Activated gamma-delta T cell (primary cell): ENCODE results near the gene PBX2.

Experiments
- DNase-seq: peaks from one replicate; lab custom pipeline; 2025; lab: John Stamatoyannopoulos, UW

PBX2 gene

GRCh38 chr6:32173051-32173727, 16.8 kb downstream of the PBX2 start:
- no peak for DNase-seq

- DNase-seq: no peak
Observed at GRCh38 chr6:32171234-32171633, 18.8 kb downstream of the PBX2 start.

- no peak for DNase-seq
Observed at GRCh38 chr6:32170294-32170693, 19.7 kb downstream of the PBX2 start.

GRCh38 chr6:32168807-32169591, 21.0 kb downstream of the PBX2 start:
- DNase-seq: no peak

- DNase-seq: no peak
Observed at GRCh38 chr6:32168350-32168749, 21.7 kb downstream of the PBX2 start.

GRCh38 chr6:32167761-32168262, 22.2 kb downstream of the PBX2 start:
- DNase-seq: no peak

- no peak for DNase-seq
Observed at GRCh38 chr6:32167154-32167760, 22.7 kb downstream of the PBX2 start.

- no peak for DNase-seq
Observed at GRCh38 chr6:32166411-32167061, 23.5 kb downstream of the PBX2 start.

GRCh38 chr6:32164295-32164694, 25.7 kb downstream of the PBX2 start, which contains the start of gene EGFL8:
Gene EGFL8, plus strand, starts transcription at chr6:32164595. Its CDS starts 1,571 bp downstream, at chr6:32166166.
- DNase-seq: no peak

GRCh38 chr6:32163559-32164258, 26.3 kb downstream of the PBX2 start:
- DNase-seq: no peak

- DNase-seq: no peak
Observed at GRCh38 chr6:32158052-32158451, 31.9 kb downstream of the PBX2 start.

GRCh38 chr6:32156891-32157290, 33.1 kb downstream of the PBX2 start:
- no peak for DNase-seq

GRCh38 chr6:32154514-32155161, 35.4 kb downstream of the PBX2 start:
- DNase-seq: no peak

GRCh38 chr6:32153564-32154513, 36.2 kb downstream of the PBX2 start, which contains the start of gene PPT2:
Gene PPT2, plus strand, starts transcription at chr6:32154141. Its CDS starts 454 bp downstream, at chr6:32154595.
- DNase-seq: peak; percentile 52

GRCh38 chr6:32152769-32153563, 37.0 kb downstream of the PBX2 start:
- no peak for DNase-seq

GRCh38 chr6:32151863-32152768, 37.9 kb downstream of the PBX2 start, which contains the start of gene PRRT1:
Gene PRRT1, minus strand, starts transcription at chr6:32151939. Its CDS starts 112 bp downstream, at chr6:32151827.
- DNase-seq: no peak

- DNase-seq: no peak
Observed at GRCh38 chr6:32151181-32151862, 38.7 kb downstream of the PBX2 start.
